AG09319 (cell line): ENCODE measurements around the gene EPB41L4B.

Experiments used
- DNase-seq: peaks from one replicate; pipeline ENCODE4 v3.0.0-alpha.2; 2010; ENCODE audit warnings: low read depth; ENCODE audit errors: extremely low read depth
- CTCF ChIP-seq: IDR thresholded peaks from 2 replicates; pipeline ENCODE4 v1.5.1; 2011; ENCODE audit warnings: low read depth, mild to moderate bottlenecking, inconsistent platforms, low read length, moderate library complexity

Gene EPB41L4B

GRCh38 chr9:109203761-109204360 lies 117.0 kb downstream of the EPB41L4B start:
- TF ChIP-seq CTCF: no peak
- DNase-seq: no peak

- no peak for DNase-seq
- TF ChIP-seq CTCF: no peak
Observed at GRCh38 chr9:109199676-109200075, 121.2 kb downstream of the EPB41L4B start.

- TF ChIP-seq CTCF: no peak
- DNase-seq: no peak
Observed at GRCh38 chr9:109198736-109199382, 122.0 kb downstream of the EPB41L4B start.

- TF ChIP-seq CTCF: no peak
- DNase-seq: peak; percentile 20
Observed at GRCh38 chr9:109193974-109194556, 126.8 kb downstream of the EPB41L4B start.

GRCh38 chr9:109192732-109193361 lies 128.0 kb downstream of the EPB41L4B start:
- TF ChIP-seq CTCF: peak; percentile 13; the same call in 1 of the 2 replicates
- DNase-seq: no peak

- TF ChIP-seq CTCF: no peak
- no peak for DNase-seq
Observed at GRCh38 chr9:109191746-109192145, 129.1 kb downstream of the EPB41L4B start.

GRCh38 chr9:109190151-109190550 lies 130.7 kb downstream of the EPB41L4B start:
- DNase-seq: no peak
- TF ChIP-seq CTCF: no peak
